Loucy (cell line): ENCODE data around the gene CCDC102B.

Source experiments
- H2AFZ ChIP-seq: fragments of 200-600 bp; sonication (generic); 2 replicates; pipeline ENCODE4 v1.6.0; 2016; ENCODE audit warnings: antibody characterized with exemption, mild to moderate bottlenecking, low read length, moderate library complexity
- H3F3A ChIP-seq: fragments of 200-600 bp; 2 replicates; pipeline ENCODE4 v1.6.0; 2016; ENCODE audit warnings: antibody characterized with exemption, low read depth, mild to moderate bottlenecking
- H3K27me3 ChIP-seq: fragments of 200-600 bp; sonication (generic); 2 replicates; pipeline ENCODE4 v1.6.1; 2014; ENCODE audit warnings: low read length, mild to moderate bottlenecking; ENCODE audit not compliant: insufficient read depth, poor library complexity, severe bottlenecking
- H3K36me3 ChIP-seq: fragments of 200-600 bp; sonication (generic); 2 replicates; pipeline ENCODE4 v1.6.1; 2016; ENCODE audit warnings: low read length; ENCODE audit not compliant: insufficient read depth
- H3K4me1 ChIP-seq: fragments of 200-600 bp; sonication (generic); 2 replicates; pipeline ENCODE4 v1.5.1; 2014; ENCODE audit warnings: low read length, mild to moderate bottlenecking; ENCODE audit not compliant: insufficient read depth, poor library complexity, severe bottlenecking
- H3K4me2 ChIP-seq: fragments of 200-600 bp; sonication (generic); 2 replicates; pipeline ENCODE4 v1.6.0; 2014; ENCODE audit warnings: antibody characterized with exemption, low read length, low read depth, mild to moderate bottlenecking; ENCODE audit not compliant: poor library complexity, severe bottlenecking
- H3K4me3 ChIP-seq: fragments of 200-600 bp; sonication (generic); 2 replicates; pipeline ENCODE4 v1.5.1; 2014; ENCODE audit warnings: low read length, mild to moderate bottlenecking, mixed read lengths; ENCODE audit not compliant: poor library complexity, severe bottlenecking
- H3K79me2 ChIP-seq: fragments of 200-600 bp; sonication (generic); 2 replicates; pipeline ENCODE4 v1.6.1; 2014; ENCODE audit warnings: low read length; ENCODE audit not compliant: insufficient read depth
- H3K9ac ChIP-seq: fragments of 200-600 bp; sonication (generic); 2 replicates; pipeline ENCODE4 v1.6.0; 2014; ENCODE audit warnings: mild to moderate bottlenecking, low read depth, low read length, moderate library complexity; ENCODE audit not compliant: poor library complexity, severe bottlenecking
- H3K9me2 ChIP-seq: fragments of 200-600 bp; sonication (generic); replicated peaks from 2 replicates; pipeline ENCODE4 v1.6.1; 2016; ENCODE audit warnings: low read depth, low read length, mixed read lengths
- H3K9me3 ChIP-seq: fragments of 200-600 bp; sonication (generic); 2 replicates; pipeline ENCODE4 v1.6.1; 2014; ENCODE audit warnings: mild to moderate bottlenecking, antibody characterized with exemption, low read length, low read depth; ENCODE audit not compliant: insufficient read depth
- H4K20me1 ChIP-seq: fragments of 200-600 bp; sonication (generic); 2 replicates; pipeline ENCODE4 v1.6.0; 2014; ENCODE audit warnings: antibody characterized with exemption, low read length, mild to moderate bottlenecking; ENCODE audit not compliant: insufficient read depth, poor library complexity, severe bottlenecking
- CTCF ChIP-seq: fragments of 200-600 bp; sonication (generic); conservative IDR thresholded peaks from 2 replicates; pipeline ENCODE4 v1.5.1; 2014; ENCODE audit warnings: mild to moderate bottlenecking, antibody characterized with exemption, low read length
- EZH2phosphoT487 ChIP-seq: fragments of 200-600 bp; IDR thresholded peaks from 2 replicates; pipeline ENCODE4 v1.6.1; 2018; ENCODE audit warnings: antibody characterized with exemption, mild to moderate bottlenecking, moderate library complexity, borderline replicate concordance

Gene CCDC102B

GRCh38 chr18:68769461-68769860 lies 28.4 kb upstream of the CCDC102B start:
- no peaks in the 10 kb centered on the region for H3F3A ChIP-seq
- no peaks in the 10 kb centered on the region for H3K36me3 ChIP-seq
- H3K9me3 ChIP-seq, result no peaks in the 10 kb centered on the region
- TF ChIP-seq EZH2phosphoT487 (no peak), CTCF (no peak)
- H3K4me2 ChIP-seq, result no peak overlapping the region
- H4K20me1 ChIP-seq, result no peaks in the 10 kb centered on the region
- H3K9ac ChIP-seq, result no peak overlapping the region
- no peaks in the 10 kb centered on the region for H3K79me2 ChIP-seq
- H3K4me3 ChIP-seq, result no peak overlapping the region
- H2AFZ ChIP-seq, result no peak overlapping the region
- no peaks in the 10 kb centered on the region for H3K4me1 ChIP-seq
- H3K9me2 ChIP-seq, result no peaks in the 10 kb centered on the region
- no peaks in the 10 kb centered on the region for H3K27me3 ChIP-seq

- no peaks in the 10 kb centered on the region for H3F3A ChIP-seq
- no peaks in the 10 kb centered on the region for H3K9me2 ChIP-seq
- H4K20me1 ChIP-seq, result no peaks in the 10 kb centered on the region
- H3K36me3 ChIP-seq, result no peaks in the 10 kb centered on the region
- no peak overlapping the region for H3K9ac ChIP-seq
- TF ChIP-seq CTCF (no peak), EZH2phosphoT487 (no peak)
- H3K9me3 ChIP-seq, result no peaks in the 10 kb centered on the region
- H3K27me3 ChIP-seq, result no peaks in the 10 kb centered on the region
- no peak overlapping the region for H3K4me2 ChIP-seq
- H3K79me2 ChIP-seq, result no peaks in the 10 kb centered on the region
- no peak overlapping the region for H2AFZ ChIP-seq
- H3K4me1 ChIP-seq, result no peaks in the 10 kb centered on the region
- H3K4me3 ChIP-seq, result no peak overlapping the region
Measured at GRCh38 chr18:68772268-68772667, 25.6 kb upstream of the CCDC102B start.

- Histone ChIP-seq H3K9ac (no peak overlapping the region), H2AFZ (no peak overlapping the region), H3K4me3 (no peak overlapping the region), H4K20me1 (no peaks in the 10 kb centered on the region), H3K9me3 (no peaks in the 10 kb centered on the region), H3K9me2 (no peaks in the 10 kb centered on the region), H3K36me3 (no peaks in the 10 kb centered on the region), H3K4me2 (no peak overlapping the region), H3F3A (no peaks in the 10 kb centered on the region), H3K4me1 (no peaks in the 10 kb centered on the region), H3K79me2 (no peaks in the 10 kb centered on the region), H3K27me3 (no peaks in the 10 kb centered on the region)
- no peak for TF ChIP-seq EZH2phosphoT487
- no peak for TF ChIP-seq CTCF
Measured at GRCh38 chr18:68778280-68778886, 19.5 kb upstream of the CCDC102B start.
